ENCODE results near the gene RTL9.

DNA sequence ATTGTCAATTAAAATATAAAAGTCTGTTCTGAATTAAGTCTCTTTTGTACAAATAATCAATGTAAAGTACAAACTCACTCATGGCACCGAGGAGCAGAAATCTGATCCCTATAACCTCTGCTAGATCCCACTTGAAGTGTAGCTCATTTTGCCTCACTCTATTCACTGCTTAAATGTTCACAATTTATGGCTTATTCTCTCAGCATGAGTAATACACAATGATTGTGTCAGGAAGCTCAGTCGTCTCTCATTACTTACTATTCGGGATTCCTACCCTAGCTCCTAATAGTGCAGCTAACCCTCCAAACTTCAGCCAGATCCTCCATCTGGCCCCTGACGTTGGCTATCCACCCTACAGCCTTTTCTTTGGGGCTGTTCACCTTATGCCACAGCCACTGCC is 36.0 kb upstream of the RTL9 start:
- TF ChIP-seq POLR2A (conservative IDR thresholded peaks at IDR 0.05) (no peak), CBX1 (IDR thresholded peaks at IDR 0.05; ENCODE audit: low read depth) (no peak), PHB2 (IDR thresholded peaks at IDR 0.05; ENCODE audit: low read depth) (no peak), HIVEP1 (CRISPR knock-in tag; IDR thresholded peaks at IDR 0.05) (no peak), KAT8 (IDR thresholded peaks at IDR 0.05; ENCODE audit: low read depth) (no peak), TCF7 (IDR thresholded peaks at IDR 0.05; ENCODE audit: borderline replicate concordance) (no peak), ZKSCAN8 (CRISPR knock-in tag; IDR thresholded peaks at IDR 0.05) (no peak), POLR2AphosphoS2 (IDR thresholded peaks at IDR 0.05; ENCODE audit: low read length) (no peak), PRPF4 (IDR thresholded peaks at IDR 0.05; ENCODE audit: insufficient read depth, low read depth, low read length, poor library complexity, severe bottlenecking) (no peak), RBBP5 (IDR thresholded peaks at IDR 0.05; ENCODE audit: borderline replicate concordance, insufficient read depth, low read length, poor library complexity, severe bottlenecking) (no peak), SETDB1 (IDR thresholded peaks at IDR 0.05; ENCODE audit: low read length) (no peak)
- TF ChIP-seq, protein P1, sequence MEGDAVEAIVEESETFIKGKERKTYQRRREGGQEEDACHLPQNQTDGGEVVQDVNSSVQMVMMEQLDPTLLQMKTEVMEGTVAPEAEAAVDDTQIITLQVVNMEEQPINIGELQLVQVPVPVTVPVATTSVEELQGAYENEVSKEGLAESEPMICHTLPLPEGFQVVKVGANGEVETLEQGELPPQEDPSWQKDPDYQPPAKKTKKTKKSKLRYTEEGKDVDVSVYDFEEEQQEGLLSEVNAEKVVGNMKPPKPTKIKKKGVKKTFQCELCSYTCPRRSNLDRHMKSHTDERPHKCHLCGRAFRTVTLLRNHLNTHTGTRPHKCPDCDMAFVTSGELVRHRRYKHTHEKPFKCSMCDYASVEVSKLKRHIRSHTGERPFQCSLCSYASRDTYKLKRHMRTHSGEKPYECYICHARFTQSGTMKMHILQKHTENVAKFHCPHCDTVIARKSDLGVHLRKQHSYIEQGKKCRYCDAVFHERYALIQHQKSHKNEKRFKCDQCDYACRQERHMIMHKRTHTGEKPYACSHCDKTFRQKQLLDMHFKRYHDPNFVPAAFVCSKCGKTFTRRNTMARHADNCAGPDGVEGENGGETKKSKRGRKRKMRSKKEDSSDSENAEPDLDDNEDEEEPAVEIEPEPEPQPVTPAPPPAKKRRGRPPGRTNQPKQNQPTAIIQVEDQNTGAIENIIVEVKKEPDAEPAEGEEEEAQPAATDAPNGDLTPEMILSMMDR (IDR thresholded peaks at IDR 0.05 in 2 of 3, conservative IDR thresholded peaks at IDR 0.05 in 1 of 3; ENCODE audit: insufficient read depth in 2 of 3, low read depth in 1 of 3, low read length in 3 of 3), result no peak
- TF ChIP-seq, protein P2, sequence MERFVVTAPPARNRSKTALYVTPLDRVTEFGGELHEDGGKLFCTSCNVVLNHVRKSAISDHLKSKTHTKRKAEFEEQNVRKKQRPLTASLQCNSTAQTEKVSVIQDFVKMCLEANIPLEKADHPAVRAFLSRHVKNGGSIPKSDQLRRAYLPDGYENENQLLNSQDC (CRISPR knock-in tag; IDR thresholded peaks at IDR 0.05), result no peak

Data from K562 (cell line).